ENCODE measurements around the gene LEPROT. TPM values are rescaled to one million over a fixed set of nuclear protein-coding genes. Genes with fewer than 3 reads are reported as not detected.
A peak's percentile ranks its signal among the peaks of the same experiment; 100 is the strongest.

LEPROT gene
- total RNA-seq, 1 experiment from 2014 or later = 18.4 TPM

GRCh38 chr1:65372557-65372956, 47.9 kb upstream of the LEPROT start:
- peak; percentile 13 for DNase-seq
- H3K9me3 ChIP-seq (ENCODE audit: low read length) = no peaks in the 10 kb centered on the region
- no TSS peak for BruUV-seq (replicated peaks)
- H2AFZ ChIP-seq (ENCODE audit: low read length) = no peak overlapping the region
- ChIA-PET POLR2A (ENCODE audit: unreplicated experiment) (no interaction called here), CTCF (no interaction called here)
- no peaks in the 10 kb centered on the region for H3K27me3 ChIP-seq (ENCODE audit: low read length)
- TF ChIP-seq EZH2phosphoT487 (IDR thresholded peaks at IDR 0.05; ENCODE audit: borderline replicate concordance, low read length) (no peak), CTCF (conservative IDR thresholded peaks at IDR 0.05; ENCODE audit: low read depth, low read length) (no peak), EZH2 (IDR thresholded peaks at IDR 0.05; ENCODE audit: low read length, unreplicated experiment) (no peak)
- H3K9ac ChIP-seq (ENCODE audit: low read length) = no peak overlapping the region
- no peaks in the 10 kb centered on the region for H3F3A ChIP-seq (ENCODE audit: low read length, unreplicated experiment)
- intact Hi-C loops (cut with micrococcal nuclease) = no loop called here
- H3K4me2 ChIP-seq (ENCODE audit: low read length) = 0 out of 2 replicates have a peak overlapping the region, but pooled peaks have one; percentile 4
- H3K27ac ChIP-seq (ENCODE audit: low read length) = no peak overlapping the region
- H3K79me2 ChIP-seq (ENCODE audit: low read length) = no peaks in the 10 kb centered on the region
- no peak; the same call in 1 of the 2 replicates for ATAC-seq
- H4K20me1 ChIP-seq (ENCODE audit: low read length) = no peaks in the 10 kb centered on the region
- no peak overlapping the region for H3K4me3 ChIP-seq (ENCODE audit: low read length)
- H3K9me2 ChIP-seq (replicated peaks; ENCODE audit: low read length) = no peaks in the 10 kb centered on the region
- no peaks in the 10 kb centered on the region for H3K36me3 ChIP-seq (ENCODE audit: low read depth, low read length)
- peaks cover 6% of the 10 kb centered on the region for H3K4me1 ChIP-seq (ENCODE audit: insufficient read depth, low read length)

- H2AFZ ChIP-seq (ENCODE audit: low read length) = no peak overlapping the region
- H3K9ac ChIP-seq (ENCODE audit: low read length) = no peak overlapping the region
- intact Hi-C loops (cut with micrococcal nuclease) = no loop called here
- H3K79me2 ChIP-seq (ENCODE audit: low read length) = no peaks in the 10 kb centered on the region
- TF ChIP-seq EZH2 (IDR thresholded peaks at IDR 0.05; ENCODE audit: low read length, unreplicated experiment) (no peak), CTCF (conservative IDR thresholded peaks at IDR 0.05; ENCODE audit: low read depth, low read length) (no peak), EZH2phosphoT487 (IDR thresholded peaks at IDR 0.05; ENCODE audit: borderline replicate concordance, low read length) (no peak)
- no peak overlapping the region for H3K4me3 ChIP-seq (ENCODE audit: low read length)
- ChIA-PET CTCF (no interaction called here), POLR2A (ENCODE audit: unreplicated experiment) (no interaction called here)
- H3K4me1 ChIP-seq (ENCODE audit: insufficient read depth, low read length) = peaks cover under 1% of the 10 kb centered on the region; the same call in 1 of the 2 replicates
- no peak overlapping the region for H3K4me2 ChIP-seq (ENCODE audit: low read length)
- H3K27me3 ChIP-seq (ENCODE audit: low read length) = no peaks in the 10 kb centered on the region
- ATAC-seq (no peak), DNase-seq (no peak)
- H3F3A ChIP-seq (ENCODE audit: low read length, unreplicated experiment) = no peaks in the 10 kb centered on the region
- H3K9me2 ChIP-seq (replicated peaks; ENCODE audit: low read length) = no peaks in the 10 kb centered on the region
- H3K27ac ChIP-seq (ENCODE audit: low read length) = no peak overlapping the region
- no peaks in the 10 kb centered on the region for H4K20me1 ChIP-seq (ENCODE audit: low read length)
- no peaks in the 10 kb centered on the region for H3K36me3 ChIP-seq (ENCODE audit: low read depth, low read length)
- BruUV-seq (replicated peaks) = no TSS peak
- no peaks in the 10 kb centered on the region for H3K9me3 ChIP-seq (ENCODE audit: low read length)
Observed at GRCh38 chr1:65377496-65378246, 42.8 kb upstream of the LEPROT start.

GRCh38 chr1:65378247-65378946, 42.1 kb upstream of the LEPROT start:
- no peak overlapping the region for H2AFZ ChIP-seq (ENCODE audit: low read length)
- POLR2A ChIA-PET (ENCODE audit: unreplicated experiment) = no interaction called here

More at GRCh38 chr1:65378247-65378946, 42.1 kb upstream of the LEPROT start:
- Histone ChIP-seq H3K36me3 (ENCODE audit: low read depth, low read length) (no peaks in the 10 kb centered on the region), H3K9me2 (replicated peaks; ENCODE audit: low read length) (no peaks in the 10 kb centered on the region), H3K4me2 (ENCODE audit: low read length) (no peak overlapping the region), H3K27ac (ENCODE audit: low read length) (no peak overlapping the region), H3K9me3 (ENCODE audit: low read length) (no peaks in the 10 kb centered on the region), H4K20me1 (ENCODE audit: low read length) (no peaks in the 10 kb centered on the region), H3K4me1 (ENCODE audit: insufficient read depth, low read length) (no peaks in the 10 kb centered on the region), H3K79me2 (ENCODE audit: low read length) (no peaks in the 10 kb centered on the region), H3K9ac (ENCODE audit: low read length) (no peak overlapping the region), H3F3A (ENCODE audit: low read length, unreplicated experiment) (no peaks in the 10 kb centered on the region), H3K4me3 (ENCODE audit: low read length) (no peak overlapping the region), H3K27me3 (ENCODE audit: low read length) (no peaks in the 10 kb centered on the region)
- no TSS peak for BruUV-seq (replicated peaks)
- intact Hi-C loops (cut with micrococcal nuclease) = no loop called here
- ATAC-seq = no peak
- no peak for TF ChIP-seq EZH2 (IDR thresholded peaks at IDR 0.05; ENCODE audit: low read length, unreplicated experiment)
- TF ChIP-seq CTCF (conservative IDR thresholded peaks at IDR 0.05; ENCODE audit: low read depth, low read length) = no peak
- CTCF ChIA-PET = no interaction called here
- DNase-seq = no peak

All from PC-3 (cell line).